ENCODE results near the gene CAMK2B.
A peak's percentile ranks its signal among the peaks of the same experiment; 100 is the strongest.

CAMK2B gene

GRCh38 chr7:44325201-44325671 is at the start of gene CAMK2B:
CAMK2B (minus strand) TSS chr7:44325594; CDS start chr7:44325421, 173 bp downstream.
- Mint-ChIP-seq H3K9me3 (no peaks in the 10 kb centered on the region), H3K27ac (no peak within 1 kb of the TSS), H3K27me3 (peaks cover 21% of the 10 kb centered on the region), H3K4me1 (peaks cover 5% of the 10 kb centered on the region), H3K36me3 (no peaks in the 10 kb centered on the region), H3K4me3 (peak within 1 kb of the TSS; percentile 82)

- H3K36me3 Mint-ChIP-seq: peaks cover 2% of the 10 kb centered on the region
- no peak overlapping the region for H3K4me3 Mint-ChIP-seq
- peaks cover 13% of the 10 kb centered on the region for H3K4me1 Mint-ChIP-seq
- H3K9me3 Mint-ChIP-seq: peaks cover 7% of the 10 kb centered on the region
- no peak overlapping the region for H3K27ac Mint-ChIP-seq
- H3K27me3 Mint-ChIP-seq: peaks cover 5% of the 10 kb centered on the region
These were observed 48.8 kb upstream of the CAMK2B start for GRCh38 chr7:44374007-44374763.

GRCh38 chr7:44373418-44373740 is 48.0 kb upstream of the CAMK2B start:
- peaks cover 9% of the 10 kb centered on the region for H3K27me3 Mint-ChIP-seq
- H3K9me3 Mint-ChIP-seq: peaks cover 11% of the 10 kb centered on the region
- H3K27ac Mint-ChIP-seq: no peak overlapping the region
- peaks cover 17% of the 10 kb centered on the region for H3K4me1 Mint-ChIP-seq
- no peak overlapping the region for H3K4me3 Mint-ChIP-seq
- H3K36me3 Mint-ChIP-seq: peaks cover 5% of the 10 kb centered on the region

- H3K4me1 Mint-ChIP-seq: peaks cover 17% of the 10 kb centered on the region
- no peak overlapping the region for H3K27ac Mint-ChIP-seq
- H3K36me3 Mint-ChIP-seq: peaks cover 5% of the 10 kb centered on the region
- no peak overlapping the region for H3K4me3 Mint-ChIP-seq
- peaks cover 9% of the 10 kb centered on the region for H3K27me3 Mint-ChIP-seq
- peaks cover 11% of the 10 kb centered on the region for H3K9me3 Mint-ChIP-seq
These were observed 47.4 kb upstream of the CAMK2B start for GRCh38 chr7:44372560-44373417.

- peaks cover 11% of the 10 kb centered on the region for H3K27me3 Mint-ChIP-seq
- H3K36me3 Mint-ChIP-seq: peaks cover 5% of the 10 kb centered on the region
These were observed 43.5 kb upstream of the CAMK2B start for GRCh38 chr7:44368885-44369284.

GRCh38 chr7:44368455-44368854 is 43.1 kb upstream of the CAMK2B start:
- Mint-ChIP-seq H3K4me1 (peaks cover 14% of the 10 kb centered on the region), H3K27me3 (peaks cover 11% of the 10 kb centered on the region), H3K27ac (no peak overlapping the region), H3K9me3 (peaks cover 11% of the 10 kb centered on the region), H3K36me3 (peaks cover 5% of the 10 kb centered on the region), H3K4me3 (no peak overlapping the region)

More at GRCh38 chr7:44368885-44369284, 43.5 kb upstream of the CAMK2B start:
- no peak overlapping the region for H3K27ac Mint-ChIP-seq
- H3K4me3 Mint-ChIP-seq: no peak overlapping the region
- H3K9me3 Mint-ChIP-seq: peaks cover 11% of the 10 kb centered on the region
- peaks cover 14% of the 10 kb centered on the region for H3K4me1 Mint-ChIP-seq

GRCh38 chr7:44367475-44368043 is 42.2 kb upstream of the CAMK2B start:
- Mint-ChIP-seq H3K36me3 (peaks cover 5% of the 10 kb centered on the region), H3K27me3 (peaks cover 12% of the 10 kb centered on the region), H3K27ac (no peak overlapping the region), H3K4me1 (peaks cover 14% of the 10 kb centered on the region), H3K9me3 (peaks cover 11% of the 10 kb centered on the region), H3K4me3 (no peak overlapping the region)

GRCh38 chr7:44366986-44367385 is 41.6 kb upstream of the CAMK2B start:
- Mint-ChIP-seq H3K36me3 (peaks cover 5% of the 10 kb centered on the region), H3K4me3 (no peak overlapping the region), H3K27ac (no peak overlapping the region), H3K4me1 (peaks cover 14% of the 10 kb centered on the region), H3K9me3 (peaks cover 11% of the 10 kb centered on the region), H3K27me3 (peaks cover 15% of the 10 kb centered on the region)

GRCh38 chr7:44353668-44354067 is 28.3 kb upstream of the CAMK2B start:
- H3K27ac Mint-ChIP-seq: no peak overlapping the region
- H3K9me3 Mint-ChIP-seq: peaks cover 20% of the 10 kb centered on the region
- H3K27me3 Mint-ChIP-seq: peaks cover 21% of the 10 kb centered on the region

GRCh38 chr7:44348851-44349781 is 23.7 kb upstream of the CAMK2B start:
- peaks cover 2% of the 10 kb centered on the region for H3K36me3 Mint-ChIP-seq
- no peaks in the 10 kb centered on the region for H3K4me1 Mint-ChIP-seq
- H3K27ac Mint-ChIP-seq: no peak overlapping the region
- peaks cover 15% of the 10 kb centered on the region for H3K27me3 Mint-ChIP-seq
- H3K4me3 Mint-ChIP-seq: no peak overlapping the region
- H3K9me3 Mint-ChIP-seq: peaks cover 13% of the 10 kb centered on the region

More at GRCh38 chr7:44353668-44354067, 28.3 kb upstream of the CAMK2B start:
- H3K4me3 Mint-ChIP-seq: no peak overlapping the region
- H3K4me1 Mint-ChIP-seq: no peaks in the 10 kb centered on the region
- peaks cover 2% of the 10 kb centered on the region for H3K36me3 Mint-ChIP-seq

GRCh38 chr7:44348300-44348699 is 22.9 kb upstream of the CAMK2B start:
- H3K4me3 Mint-ChIP-seq: no peak overlapping the region
- H3K27me3 Mint-ChIP-seq: peaks cover 12% of the 10 kb centered on the region
- H3K9me3 Mint-ChIP-seq: peaks cover 13% of the 10 kb centered on the region
- H3K27ac Mint-ChIP-seq: no peak overlapping the region
- H3K36me3 Mint-ChIP-seq: peaks cover 2% of the 10 kb centered on the region
- H3K4me1 Mint-ChIP-seq: no peaks in the 10 kb centered on the region

GRCh38 chr7:44347546-44348114 is 22.2 kb upstream of the CAMK2B start:
- H3K27ac Mint-ChIP-seq: no peak overlapping the region
- no peak overlapping the region for H3K4me3 Mint-ChIP-seq
- peaks cover 2% of the 10 kb centered on the region for H3K36me3 Mint-ChIP-seq
- peaks cover 12% of the 10 kb centered on the region for H3K27me3 Mint-ChIP-seq
- H3K9me3 Mint-ChIP-seq: peaks cover 13% of the 10 kb centered on the region
- H3K4me1 Mint-ChIP-seq: no peaks in the 10 kb centered on the region

- H3K27me3 Mint-ChIP-seq: peaks cover 11% of the 10 kb centered on the region
- no peak overlapping the region for H3K4me3 Mint-ChIP-seq
- H3K4me1 Mint-ChIP-seq: no peaks in the 10 kb centered on the region
- H3K36me3 Mint-ChIP-seq: peaks cover 2% of the 10 kb centered on the region
- H3K9me3 Mint-ChIP-seq: peaks cover 11% of the 10 kb centered on the region
- no peak overlapping the region for H3K27ac Mint-ChIP-seq
These were observed 20.7 kb upstream of the CAMK2B start for GRCh38 chr7:44346063-44346462.

GRCh38 chr7:44341401-44341800 is 16.0 kb upstream of the CAMK2B start:
- Mint-ChIP-seq H3K36me3 (no peaks in the 10 kb centered on the region), H3K27me3 (peaks cover 5% of the 10 kb centered on the region), H3K4me1 (no peaks in the 10 kb centered on the region), H3K27ac (no peak overlapping the region), H3K4me3 (no peak overlapping the region), H3K9me3 (peaks cover 10% of the 10 kb centered on the region)
